ENCODE measurements around the gene HYLS1.

HYLS1 gene

DNA sequence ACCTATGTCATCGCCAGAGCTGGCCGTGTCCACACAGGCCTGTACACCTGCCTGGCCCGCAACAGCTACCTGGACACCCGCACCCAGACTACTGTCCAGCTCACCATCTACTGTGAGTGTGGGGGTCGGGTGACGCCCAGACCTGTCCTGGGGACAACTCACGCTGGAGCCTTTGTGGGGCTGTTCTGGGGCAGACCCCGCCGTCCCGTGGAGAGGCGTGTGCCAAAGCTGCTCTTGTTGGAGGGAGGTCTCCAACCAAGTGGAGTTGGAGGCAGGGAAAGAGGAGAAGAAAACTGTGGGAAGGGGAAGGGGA lies 62.7 kb downstream of the HYLS1 start:
- no peak for DNase-seq
